Activated CD4-positive, alpha-beta T cell treated with anti-CD3 and anti-CD28 coated beads, Interleukin-2, amount 50 U/mL, for 48 hours (primary cell): Measurements from ENCODE around the gene PDLIM7.

Experiments used
- DNase-seq, 2 experiments: peaks; one replicate each; pipeline ENCODE4 v3.0.0-alpha.2; 2020

PDLIM7 gene

GRCh38 chr5:177472460-177473442 is 24.7 kb downstream of the PDLIM7 start:
- DNase-seq: peak; percentile 60 to 65

GRCh38 chr5:177471610-177472356 is 25.6 kb downstream of the PDLIM7 start:
- no peak for DNase-seq

- no peak for DNase-seq
These were observed 26.5 kb downstream of the PDLIM7 start for GRCh38 chr5:177470759-177471536.

GRCh38 chr5:177469750-177470525 is 27.5 kb downstream of the PDLIM7 start:
- no peak for DNase-seq

- DNase-seq: no peak
These were observed 28.4 kb downstream of the PDLIM7 start for GRCh38 chr5:177468685-177469628.

GRCh38 chr5:177468329-177468684 is 29.1 kb downstream of the PDLIM7 start:
- no peak for DNase-seq

GRCh38 chr5:177467436-177467835 is 30.0 kb downstream of the PDLIM7 start:
- DNase-seq: no peak

- no peak for DNase-seq
These were observed 30.5 kb downstream of the PDLIM7 start for GRCh38 chr5:177466861-177467260.

- no peak for DNase-seq
These were observed 32.4 kb downstream of the PDLIM7 start for GRCh38 chr5:177465044-177465443.

- no peak for DNase-seq
These were observed 35.3 kb downstream of the PDLIM7 start for GRCh38 chr5:177462021-177462670.

GRCh38 chr5:177459819-177460628 is 37.4 kb downstream of the PDLIM7 start:
- DNase-seq: no peak

GRCh38 chr5:177459357-177459756 is 38.0 kb downstream of the PDLIM7 start:
- no peak for DNase-seq

- DNase-seq: no peak
These were observed 38.5 kb downstream of the PDLIM7 start for GRCh38 chr5:177458912-177459350.

GRCh38 chr5:177457852-177458681 is 39.3 kb downstream of the PDLIM7 start:
- DNase-seq: no peak

- peak; percentile 60 to 68 for DNase-seq
These were observed 40.2 kb downstream of the PDLIM7 start for GRCh38 chr5:177456976-177457851.

GRCh38 chr5:177456591-177456964 is 40.8 kb downstream of the PDLIM7 start:
- DNase-seq: no peak
